ENCODE data around the gene MBTPS1. TPM values are rescaled to one million over a fixed set of nuclear protein-coding genes. Genes with fewer than 3 reads are reported as not detected.

The MBTPS1 gene
- total RNA-seq, 1 experiment from 2014 or later, result 46.9 TPM

DNA sequence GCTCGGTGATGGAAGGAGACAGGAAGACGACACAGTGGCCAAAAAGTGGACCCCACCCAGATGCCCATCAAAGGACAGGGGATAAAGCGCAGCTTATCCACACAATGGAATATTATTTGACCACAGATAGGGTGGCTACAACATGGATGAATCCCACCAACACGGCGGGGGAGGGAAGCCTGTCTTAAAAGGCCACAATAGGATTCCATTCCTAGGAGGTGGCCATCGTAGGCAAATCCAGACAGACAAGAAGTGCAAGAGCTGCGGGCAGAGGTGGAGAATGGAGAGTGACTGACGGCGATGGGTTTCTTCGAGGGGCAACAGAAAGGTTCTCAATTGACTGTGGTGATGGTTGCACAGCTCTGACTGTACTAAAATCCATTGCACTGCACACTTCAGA is 90.1 kb downstream of the MBTPS1 start:
- CTCF ChIA-PET, result interaction anchor here (1.7 to 2.8 kb wide), 2 partner anchors 13 to 70 kb away, joined by 10 to 11 read pairs; no protein-coding TSS in a partner anchor
- Mint-ChIP-seq H3K9me3 (peaks cover 7% of the 10 kb centered on the region), H3K36me3 (peaks cover 10% of the 10 kb centered on the region), H3K4me1 (peaks cover 17% of the 10 kb centered on the region), H3K27me3 (ENCODE audit: low read depth) (peaks cover 6% of the 10 kb centered on the region), H3K27ac (no peak overlapping the region), H3K4me3 (no peak overlapping the region)
- DNase-seq (ENCODE audit: low spot score), result no peak
- POLR2A ChIA-PET, result no interaction called here
- peak; percentile 20; the same call in 1 of the 2 replicates for ATAC-seq
- TF ChIP-seq, protein P1, sequence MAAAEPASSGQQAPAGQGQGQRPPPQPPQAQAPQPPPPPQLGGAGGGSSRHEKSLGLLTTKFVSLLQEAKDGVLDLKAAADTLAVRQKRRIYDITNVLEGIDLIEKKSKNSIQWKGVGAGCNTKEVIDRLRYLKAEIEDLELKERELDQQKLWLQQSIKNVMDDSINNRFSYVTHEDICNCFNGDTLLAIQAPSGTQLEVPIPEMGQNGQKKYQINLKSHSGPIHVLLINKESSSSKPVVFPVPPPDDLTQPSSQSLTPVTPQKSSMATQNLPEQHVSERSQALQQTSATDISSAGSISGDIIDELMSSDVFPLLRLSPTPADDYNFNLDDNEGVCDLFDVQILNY (CRISPR knock-in tag; IDR thresholded peaks at IDR 0.05), result no peak
- TF ChIP-seq, protein P2, sequence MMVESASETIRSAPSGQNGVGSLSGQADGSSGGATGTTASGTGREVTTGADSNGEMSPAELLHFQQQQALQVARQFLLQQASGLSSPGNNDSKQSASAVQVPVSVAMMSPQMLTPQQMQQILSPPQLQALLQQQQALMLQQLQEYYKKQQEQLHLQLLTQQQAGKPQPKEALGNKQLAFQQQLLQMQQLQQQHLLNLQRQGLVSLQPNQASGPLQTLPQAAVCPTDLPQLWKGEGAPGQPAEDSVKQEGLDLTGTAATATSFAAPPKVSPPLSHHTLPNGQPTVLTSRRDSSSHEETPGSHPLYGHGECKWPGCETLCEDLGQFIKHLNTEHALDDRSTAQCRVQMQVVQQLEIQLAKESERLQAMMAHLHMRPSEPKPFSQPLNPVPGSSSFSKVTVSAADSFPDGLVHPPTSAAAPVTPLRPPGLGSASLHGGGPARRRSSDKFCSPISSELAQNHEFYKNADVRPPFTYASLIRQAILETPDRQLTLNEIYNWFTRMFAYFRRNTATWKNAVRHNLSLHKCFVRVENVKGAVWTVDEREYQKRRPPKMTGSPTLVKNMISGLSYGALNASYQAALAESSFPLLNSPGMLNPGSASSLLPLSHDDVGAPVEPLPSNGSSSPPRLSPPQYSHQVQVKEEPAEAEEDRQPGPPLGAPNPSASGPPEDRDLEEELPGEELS (CRISPR knock-in tag; IDR thresholded peaks at IDR 0.05), result no peak
- TF ChIP-seq NR3C1 (CRISPR knock-in tag; conservative IDR thresholded peaks at IDR 0.05; ENCODE audit: low read depth) (no peak), EMX1 (CRISPR knock-in tag; IDR thresholded peaks at IDR 0.05) (no peak), FOXP1 (CRISPR knock-in tag; IDR thresholded peaks at IDR 0.05; ENCODE audit: borderline replicate concordance) (no peak), ATF1 (CRISPR knock-in tag; IDR thresholded peaks at IDR 0.05) (no peak), IRF2 (CRISPR knock-in tag; IDR thresholded peaks at IDR 0.05; ENCODE audit: borderline replicate concordance, low read depth) (no peak), TP53 (CRISPR knock-in tag; IDR thresholded peaks at IDR 0.05) (no peak), RORB (CRISPR knock-in tag; IDR thresholded peaks at IDR 0.05) (no peak), ZNF121 (CRISPR knock-in tag; IDR thresholded peaks at IDR 0.05) (no peak)
- TF ChIP-seq, protein P3, sequence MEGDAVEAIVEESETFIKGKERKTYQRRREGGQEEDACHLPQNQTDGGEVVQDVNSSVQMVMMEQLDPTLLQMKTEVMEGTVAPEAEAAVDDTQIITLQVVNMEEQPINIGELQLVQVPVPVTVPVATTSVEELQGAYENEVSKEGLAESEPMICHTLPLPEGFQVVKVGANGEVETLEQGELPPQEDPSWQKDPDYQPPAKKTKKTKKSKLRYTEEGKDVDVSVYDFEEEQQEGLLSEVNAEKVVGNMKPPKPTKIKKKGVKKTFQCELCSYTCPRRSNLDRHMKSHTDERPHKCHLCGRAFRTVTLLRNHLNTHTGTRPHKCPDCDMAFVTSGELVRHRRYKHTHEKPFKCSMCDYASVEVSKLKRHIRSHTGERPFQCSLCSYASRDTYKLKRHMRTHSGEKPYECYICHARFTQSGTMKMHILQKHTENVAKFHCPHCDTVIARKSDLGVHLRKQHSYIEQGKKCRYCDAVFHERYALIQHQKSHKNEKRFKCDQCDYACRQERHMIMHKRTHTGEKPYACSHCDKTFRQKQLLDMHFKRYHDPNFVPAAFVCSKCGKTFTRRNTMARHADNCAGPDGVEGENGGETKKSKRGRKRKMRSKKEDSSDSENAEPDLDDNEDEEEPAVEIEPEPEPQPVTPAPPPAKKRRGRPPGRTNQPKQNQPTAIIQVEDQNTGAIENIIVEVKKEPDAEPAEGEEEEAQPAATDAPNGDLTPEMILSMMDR (IDR thresholded peaks at IDR 0.05), result no peak

DNA sequence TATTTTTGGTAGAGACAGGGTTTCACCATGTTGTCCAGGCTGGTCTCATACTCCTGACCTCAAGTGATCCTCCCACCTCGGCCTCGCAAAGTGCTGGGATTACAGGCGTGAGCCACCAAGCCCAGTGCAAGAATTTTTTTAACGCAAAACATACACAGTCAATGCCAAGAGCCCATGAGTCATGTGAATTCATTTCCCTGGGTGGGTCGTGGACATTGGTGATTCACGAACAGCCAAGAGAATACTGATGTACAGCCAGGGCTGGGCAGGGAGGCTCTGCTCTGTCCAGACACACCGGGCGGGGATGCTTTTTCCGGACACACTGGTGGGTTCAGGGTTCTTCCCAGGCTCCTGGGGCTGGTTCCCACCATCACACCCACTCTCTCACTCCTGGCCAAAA is 91.9 kb downstream of the MBTPS1 start:
- Mint-ChIP-seq H3K9me3 (peaks cover 15% of the 10 kb centered on the region), H3K4me1 (peaks cover 17% of the 10 kb centered on the region), H3K27me3 (ENCODE audit: low read depth) (peaks cover 9% of the 10 kb centered on the region), H3K27ac (no peak overlapping the region), H3K4me3 (no peak overlapping the region), H3K36me3 (peaks cover 14% of the 10 kb centered on the region)
- CTCF ChIA-PET, result no interaction called here
- POLR2A ChIA-PET, result no interaction called here
- DNase-seq (ENCODE audit: low spot score) (no peak), ATAC-seq (no peak)
- no peak for TF ChIP-seq ZNF121 (CRISPR knock-in tag; IDR thresholded peaks at IDR 0.05)
- TF ChIP-seq, protein P4, sequence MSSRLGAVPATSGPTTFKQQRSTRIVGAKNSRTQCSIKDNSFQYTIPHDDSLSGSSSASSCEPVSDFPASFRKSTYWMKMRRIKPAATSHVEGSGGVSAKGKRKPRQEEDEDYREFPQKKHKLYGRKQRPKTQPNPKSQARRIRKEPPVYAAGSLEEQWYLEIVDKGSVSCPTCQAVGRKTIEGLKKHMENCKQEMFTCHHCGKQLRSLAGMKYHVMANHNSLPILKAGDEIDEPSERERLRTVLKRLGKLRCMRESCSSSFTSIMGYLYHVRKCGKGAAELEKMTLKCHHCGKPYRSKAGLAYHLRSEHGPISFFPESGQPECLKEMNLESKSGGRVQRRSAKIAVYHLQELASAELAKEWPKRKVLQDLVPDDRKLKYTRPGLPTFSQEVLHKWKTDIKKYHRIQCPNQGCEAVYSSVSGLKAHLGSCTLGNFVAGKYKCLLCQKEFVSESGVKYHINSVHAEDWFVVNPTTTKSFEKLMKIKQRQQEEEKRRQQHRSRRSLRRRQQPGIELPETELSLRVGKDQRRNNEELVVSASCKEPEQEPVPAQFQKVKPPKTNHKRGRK (CRISPR knock-in tag; IDR thresholded peaks at IDR 0.05; ENCODE audit: borderline replicate concordance), result no peak
- no peak for TF ChIP-seq ZNF396 (CRISPR knock-in tag; IDR thresholded peaks at IDR 0.05; ENCODE audit: borderline replicate concordance)
- TF ChIP-seq ATF1 (CRISPR knock-in tag; IDR thresholded peaks at IDR 0.05), result no peak
- TF ChIP-seq, protein P5, sequence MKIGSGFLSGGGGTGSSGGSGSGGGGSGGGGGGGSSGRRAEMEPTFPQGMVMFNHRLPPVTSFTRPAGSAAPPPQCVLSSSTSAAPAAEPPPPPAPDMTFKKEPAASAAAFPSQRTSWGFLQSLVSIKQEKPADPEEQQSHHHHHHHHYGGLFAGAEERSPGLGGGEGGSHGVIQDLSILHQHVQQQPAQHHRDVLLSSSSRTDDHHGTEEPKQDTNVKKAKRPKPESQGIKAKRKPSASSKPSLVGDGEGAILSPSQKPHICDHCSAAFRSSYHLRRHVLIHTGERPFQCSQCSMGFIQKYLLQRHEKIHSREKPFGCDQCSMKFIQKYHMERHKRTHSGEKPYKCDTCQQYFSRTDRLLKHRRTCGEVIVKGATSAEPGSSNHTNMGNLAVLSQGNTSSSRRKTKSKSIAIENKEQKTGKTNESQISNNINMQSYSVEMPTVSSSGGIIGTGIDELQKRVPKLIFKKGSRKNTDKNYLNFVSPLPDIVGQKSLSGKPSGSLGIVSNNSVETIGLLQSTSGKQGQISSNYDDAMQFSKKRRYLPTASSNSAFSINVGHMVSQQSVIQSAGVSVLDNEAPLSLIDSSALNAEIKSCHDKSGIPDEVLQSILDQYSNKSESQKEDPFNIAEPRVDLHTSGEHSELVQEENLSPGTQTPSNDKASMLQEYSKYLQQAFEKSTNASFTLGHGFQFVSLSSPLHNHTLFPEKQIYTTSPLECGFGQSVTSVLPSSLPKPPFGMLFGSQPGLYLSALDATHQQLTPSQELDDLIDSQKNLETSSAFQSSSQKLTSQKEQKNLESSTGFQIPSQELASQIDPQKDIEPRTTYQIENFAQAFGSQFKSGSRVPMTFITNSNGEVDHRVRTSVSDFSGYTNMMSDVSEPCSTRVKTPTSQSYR (CRISPR knock-in tag; IDR thresholded peaks at IDR 0.05), result no peak
- TF ChIP-seq, protein P6, sequence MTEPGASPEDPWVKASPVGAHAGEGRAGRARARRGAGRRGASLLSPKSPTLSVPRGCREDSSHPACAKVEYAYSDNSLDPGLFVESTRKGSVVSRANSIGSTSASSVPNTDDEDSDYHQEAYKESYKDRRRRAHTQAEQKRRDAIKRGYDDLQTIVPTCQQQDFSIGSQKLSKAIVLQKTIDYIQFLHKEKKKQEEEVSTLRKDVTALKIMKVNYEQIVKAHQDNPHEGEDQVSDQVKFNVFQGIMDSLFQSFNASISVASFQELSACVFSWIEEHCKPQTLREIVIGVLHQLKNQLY (CRISPR knock-in tag; IDR thresholded peaks at IDR 0.05), result no peak
